ENCODE results near the gene FZD8.

FZD8 gene

DNA sequence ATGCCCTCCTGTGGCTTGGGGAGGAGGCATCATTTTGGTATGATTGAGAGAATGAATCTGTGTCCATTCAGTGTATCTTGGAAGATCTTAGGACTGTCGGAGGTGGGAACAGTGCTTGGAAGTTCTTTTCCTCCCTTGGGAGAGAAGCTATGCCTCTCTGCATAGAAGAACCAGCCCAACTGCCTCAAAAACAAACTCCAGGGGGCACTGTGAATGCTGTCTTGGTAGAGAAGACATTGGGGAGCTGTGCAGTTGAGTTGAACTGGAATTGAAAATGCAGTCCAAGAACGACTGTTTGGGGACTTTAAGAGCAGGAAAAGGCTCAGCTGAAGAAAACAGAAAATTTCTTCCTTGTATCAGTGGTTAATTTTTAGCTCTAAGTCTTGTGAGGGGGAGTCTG, 41.9 kb downstream of the FZD8 start:
- DNase-seq: no peak

DNA sequence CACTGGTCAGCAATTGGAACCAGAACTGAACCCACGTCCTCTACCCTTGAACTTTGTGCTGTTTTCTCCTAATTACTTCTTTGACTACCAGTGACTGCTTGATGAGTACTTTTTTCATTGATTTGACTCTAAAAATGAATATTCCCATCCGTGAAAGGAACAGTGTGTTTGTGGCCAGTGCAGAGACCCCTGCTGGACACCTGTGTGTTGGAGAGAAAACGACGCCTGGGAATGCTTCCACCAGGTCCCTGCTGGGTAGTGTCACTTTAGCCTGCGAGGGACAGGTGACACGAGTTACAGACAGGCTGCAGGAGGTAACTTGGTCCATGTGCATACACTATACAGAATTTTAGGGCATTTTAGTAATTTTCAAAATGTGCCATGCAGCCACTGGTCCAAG, 43.7 kb downstream of the FZD8 start:
- DNase-seq: no peak

DNA sequence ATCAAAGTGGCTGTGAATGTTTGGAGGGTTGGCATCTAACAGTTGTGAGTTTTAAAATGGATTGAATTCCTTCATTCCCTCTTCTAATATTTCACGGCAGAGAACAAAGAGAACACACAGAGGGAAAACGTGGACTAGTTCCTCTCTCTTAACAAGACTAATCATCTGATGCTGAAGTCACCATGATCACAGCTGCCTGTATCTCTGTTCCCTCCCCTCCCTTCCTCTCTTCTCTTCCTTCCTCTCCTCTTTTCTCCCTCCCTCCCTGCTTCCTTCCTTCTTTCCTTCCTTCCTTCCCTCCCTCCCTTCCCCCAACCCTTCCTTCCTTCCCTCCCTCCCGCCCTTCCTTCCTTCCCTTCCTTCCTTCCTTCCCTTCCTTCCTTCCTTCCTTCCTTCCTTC, 47.0 kb downstream of the FZD8 start:
- DNase-seq: no peak

DNA sequence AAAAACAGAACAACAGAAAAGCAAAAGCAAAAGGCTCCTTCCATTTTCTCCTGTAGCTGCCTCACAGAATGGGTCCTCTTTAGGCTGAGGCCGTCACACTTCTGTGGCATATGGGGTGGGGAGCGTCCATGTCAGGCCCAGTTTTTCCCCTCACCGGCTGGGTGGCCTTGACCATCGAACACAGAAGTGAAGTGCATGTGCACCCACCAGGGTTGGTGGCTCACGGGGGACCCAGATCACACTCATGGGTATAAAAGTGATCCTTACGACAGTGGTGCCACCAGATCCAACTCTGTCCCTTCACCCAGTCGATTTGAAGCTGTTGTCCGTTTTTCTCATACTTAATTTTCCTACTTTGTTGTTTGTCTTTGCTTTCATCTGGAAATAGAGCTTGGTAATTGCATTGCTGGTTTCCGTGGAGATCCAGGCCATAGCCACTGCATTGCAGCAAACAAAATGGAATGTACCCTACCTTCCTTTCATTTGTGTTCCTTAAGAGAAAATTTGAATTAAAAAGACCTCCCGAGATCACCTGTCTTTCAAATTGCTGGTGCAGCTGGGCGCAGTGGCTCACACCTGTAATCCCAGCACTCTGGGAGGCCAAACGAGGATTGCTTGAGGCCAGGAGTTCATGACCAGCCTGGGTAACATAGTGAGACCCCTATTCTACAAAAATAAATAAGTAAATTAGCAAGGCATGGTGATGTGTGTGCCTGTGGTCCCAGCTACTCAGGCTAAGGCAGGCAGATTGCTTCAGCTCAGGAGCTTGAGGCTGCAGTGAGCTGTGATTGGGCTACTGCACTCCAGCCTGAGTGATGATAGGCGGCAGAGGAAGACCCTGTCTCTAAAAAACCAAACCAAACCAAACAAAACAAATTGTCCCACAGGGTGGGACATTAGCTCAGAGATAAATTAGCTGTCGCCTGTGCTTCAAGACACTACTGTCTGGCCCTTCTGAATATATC, 47.7 kb downstream of the FZD8 start:
- DNase-seq: no peak

DNA sequence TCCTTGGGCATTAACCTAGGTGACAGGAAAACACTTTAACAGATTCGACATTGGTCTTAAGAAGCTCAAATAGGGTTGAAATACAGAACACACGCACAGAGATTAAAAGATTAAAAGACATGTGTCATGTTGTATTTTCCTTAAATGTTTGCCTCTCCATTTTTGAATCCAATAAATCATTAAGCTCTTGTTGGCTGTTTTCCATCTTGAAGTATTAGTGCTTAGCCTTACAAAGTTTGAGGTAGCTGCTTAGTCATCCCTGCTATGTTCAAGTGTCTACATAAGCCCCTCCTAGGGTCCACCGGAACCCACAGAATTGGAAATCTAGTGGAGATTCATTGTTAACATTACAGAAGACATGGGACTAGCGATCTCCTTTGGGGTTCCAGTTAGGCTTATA, 49.7 kb downstream of the FZD8 start:
- no peak for DNase-seq

DNA sequence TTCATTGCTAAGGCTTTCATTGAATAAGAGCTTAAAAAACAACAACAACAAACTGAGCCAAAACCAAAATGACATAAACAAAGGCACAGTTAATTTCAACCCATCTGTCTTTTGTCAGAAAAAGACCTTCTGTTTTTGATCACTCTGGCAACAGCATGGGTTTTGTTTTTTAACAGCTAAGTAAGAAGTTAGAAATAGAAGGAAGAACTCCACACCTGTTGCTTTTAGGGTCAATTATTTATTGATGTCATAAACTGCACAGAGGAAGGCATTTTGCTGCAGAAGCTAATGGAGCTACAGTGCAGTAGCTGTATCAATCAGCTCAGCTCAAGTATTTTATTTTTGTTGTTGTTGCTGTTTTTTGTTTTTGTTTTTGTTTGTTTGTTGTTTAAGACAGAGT, 53.3 kb downstream of the FZD8 start:
- no peak for DNase-seq
